Stimulated activated effector memory CD8-positive, alpha-beta T cell treated with anti-CD3 and anti-CD28 coated beads, Interleukin-12 subunit alpha, Interleukin-12 subunit beta, amount 100 ng/mL, for 72 hours (primary cell): Measurements from ENCODE around the gene TCF7L2.

Source experiments
- ATAC-seq: fragments of 150-1000 bp; cut with Tn5 transposase; 2 replicates; pipeline ENCODE4 v1.10.0; 2021
- DNase-seq, 2 donors: peaks; one replicate each; pipeline ENCODE4 v3.0.0; 2021 to 2022; ENCODE audit warnings: low spot score in 2 of 2
- H3K27ac Mint-ChIP-seq: one replicate; pipeline ENCODE4 v1.8.0; 2022; ENCODE audit warnings: mild to moderate bottlenecking, mixed read lengths
- H3K36me3 Mint-ChIP-seq: one replicate; pipeline ENCODE4 v1.8.0; 2022; ENCODE audit warnings: mild to moderate bottlenecking, mixed read lengths
- H3K4me1 Mint-ChIP-seq: one replicate; pipeline ENCODE4 v1.8.0; 2022; ENCODE audit warnings: mixed read lengths
- H3K4me3 Mint-ChIP-seq: one replicate; pipeline ENCODE4 v1.8.0; 2022; ENCODE audit warnings: mild to moderate bottlenecking, mixed read lengths
- H3K9me3 Mint-ChIP-seq: one replicate; pipeline ENCODE4 v1.8.0; 2022; ENCODE audit warnings: mixed read lengths

Gene TCF7L2

DNA sequence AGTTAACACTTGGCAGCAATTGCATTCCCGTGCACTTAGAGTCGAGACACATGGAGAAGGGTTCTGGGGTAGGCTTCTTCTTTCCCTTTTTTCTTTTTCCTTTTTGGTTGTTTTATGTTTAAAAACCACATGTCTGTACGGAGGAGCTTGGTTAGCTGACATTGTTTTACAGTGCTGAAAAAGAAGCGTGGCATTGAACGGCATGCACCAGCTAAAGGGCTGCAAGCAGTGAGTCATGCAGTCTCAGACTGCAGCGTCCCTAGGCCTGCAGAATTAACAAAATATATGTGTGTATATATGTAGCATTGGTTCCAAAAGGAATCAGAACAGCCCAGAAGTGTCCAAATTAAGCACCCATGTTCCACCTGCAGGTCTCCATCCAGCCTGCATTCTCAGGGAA, 211.0 kb downstream of the TCF7L2 start:
- Mint-ChIP-seq H3K27ac (no peak overlapping the region), H3K9me3 (no peaks in the 10 kb centered on the region), H3K36me3 (peaks cover 21% of the 10 kb centered on the region), H3K4me3 (no peak overlapping the region), H3K4me1 (no peaks in the 10 kb centered on the region)
- DNase-seq (no peak), ATAC-seq (no peak)

GRCh38 chr10:113162960-113163359, 212.9 kb downstream of the TCF7L2 start:
- no peaks in the 10 kb centered on the region for H3K4me1 Mint-ChIP-seq
- DNase-seq (no peak), ATAC-seq (no peak)
- no peak overlapping the region for H3K27ac Mint-ChIP-seq
- H3K36me3 Mint-ChIP-seq: peaks cover 21% of the 10 kb centered on the region
- H3K4me3 Mint-ChIP-seq: no peak overlapping the region
- no peaks in the 10 kb centered on the region for H3K9me3 Mint-ChIP-seq

GRCh38 chr10:113165673-113166072, 215.6 kb downstream of the TCF7L2 start:
- Mint-ChIP-seq H3K4me3 (no peak overlapping the region), H3K9me3 (no peaks in the 10 kb centered on the region), H3K36me3 (peaks cover 10% of the 10 kb centered on the region), H3K27ac (no peak overlapping the region), H3K4me1 (peaks cover 20% of the 10 kb centered on the region)
- DNase-seq (no peak), ATAC-seq (no peak)

DNA sequence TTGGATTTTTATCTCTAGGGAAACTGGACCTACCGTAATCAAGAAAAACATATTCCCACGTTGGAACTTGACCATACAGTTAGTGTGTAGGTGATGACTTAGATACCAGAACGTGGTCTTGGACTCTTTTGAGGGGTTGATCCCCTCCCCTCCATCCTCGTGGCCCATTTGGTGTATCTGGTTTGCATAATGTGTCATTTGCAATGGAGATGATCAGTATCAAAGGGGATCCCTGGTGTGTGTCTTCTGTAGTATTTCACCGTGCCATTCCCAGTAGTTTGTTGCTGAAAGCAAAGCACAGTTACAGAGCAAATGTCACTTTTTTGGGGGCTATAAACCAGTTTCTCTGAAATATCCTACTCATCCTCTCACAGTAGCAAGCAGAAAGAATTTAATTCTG, 217.7 kb downstream of the TCF7L2 start:
- DNase-seq (no peak), ATAC-seq (no peak)
- no peaks in the 10 kb centered on the region for H3K9me3 Mint-ChIP-seq
- peaks cover 20% of the 10 kb centered on the region for H3K4me1 Mint-ChIP-seq
- no peak overlapping the region for H3K27ac Mint-ChIP-seq
- peaks cover 6% of the 10 kb centered on the region for H3K36me3 Mint-ChIP-seq
- no peak overlapping the region for H3K4me3 Mint-ChIP-seq

DNA sequence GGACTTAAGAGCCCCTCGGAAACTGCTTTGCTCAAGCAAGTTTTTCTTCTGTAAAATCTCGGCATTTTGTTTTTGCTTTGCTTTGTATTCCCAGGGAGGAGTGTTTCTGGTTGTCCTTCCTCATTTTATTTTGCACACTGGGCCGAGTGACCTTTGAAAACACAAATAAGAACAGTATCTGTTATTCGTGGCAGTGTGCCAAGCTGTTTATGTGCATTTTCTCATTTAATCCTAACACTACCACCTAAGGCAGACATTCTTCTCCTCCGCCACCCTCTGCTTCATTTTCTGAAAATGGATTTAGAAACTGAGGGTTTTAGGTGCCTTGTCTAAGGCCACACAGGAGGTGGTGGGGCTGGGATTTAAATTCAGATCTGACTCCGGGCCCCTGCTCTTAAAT, 218.5 kb downstream of the TCF7L2 start:
- H3K4me1 Mint-ChIP-seq: peaks cover 20% of the 10 kb centered on the region
- peaks cover 6% of the 10 kb centered on the region for H3K36me3 Mint-ChIP-seq
- DNase-seq: no peak
- no peak for ATAC-seq
- no peak overlapping the region for H3K27ac Mint-ChIP-seq
- no peaks in the 10 kb centered on the region for H3K9me3 Mint-ChIP-seq
- H3K4me3 Mint-ChIP-seq: no peak overlapping the region

DNA sequence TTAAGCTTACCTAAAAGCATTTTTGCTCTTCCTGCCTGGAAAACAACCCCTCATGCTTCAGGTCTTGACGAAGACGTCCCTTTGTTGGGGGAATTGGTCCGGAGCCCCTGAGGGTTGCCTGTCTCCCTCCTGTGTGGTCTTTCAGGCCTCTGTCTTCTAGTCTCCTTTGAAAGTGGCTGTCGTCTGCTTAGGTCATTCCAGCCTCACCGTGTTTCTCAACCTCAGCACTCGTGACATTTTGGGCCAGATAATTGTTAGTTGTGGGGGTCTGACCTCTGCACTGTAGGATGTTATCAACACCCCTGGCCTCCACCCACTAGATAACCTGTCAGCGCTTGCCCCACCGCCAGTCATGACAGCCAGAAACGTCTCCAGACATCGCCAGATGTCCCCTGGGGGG, 219.1 kb downstream of the TCF7L2 start:
- Mint-ChIP-seq H3K36me3 (peaks cover 6% of the 10 kb centered on the region), H3K9me3 (no peaks in the 10 kb centered on the region), H3K27ac (no peak overlapping the region), H3K4me3 (no peak overlapping the region), H3K4me1 (peaks cover 20% of the 10 kb centered on the region)
- DNase-seq (no peak), ATAC-seq (no peak)

DNA sequence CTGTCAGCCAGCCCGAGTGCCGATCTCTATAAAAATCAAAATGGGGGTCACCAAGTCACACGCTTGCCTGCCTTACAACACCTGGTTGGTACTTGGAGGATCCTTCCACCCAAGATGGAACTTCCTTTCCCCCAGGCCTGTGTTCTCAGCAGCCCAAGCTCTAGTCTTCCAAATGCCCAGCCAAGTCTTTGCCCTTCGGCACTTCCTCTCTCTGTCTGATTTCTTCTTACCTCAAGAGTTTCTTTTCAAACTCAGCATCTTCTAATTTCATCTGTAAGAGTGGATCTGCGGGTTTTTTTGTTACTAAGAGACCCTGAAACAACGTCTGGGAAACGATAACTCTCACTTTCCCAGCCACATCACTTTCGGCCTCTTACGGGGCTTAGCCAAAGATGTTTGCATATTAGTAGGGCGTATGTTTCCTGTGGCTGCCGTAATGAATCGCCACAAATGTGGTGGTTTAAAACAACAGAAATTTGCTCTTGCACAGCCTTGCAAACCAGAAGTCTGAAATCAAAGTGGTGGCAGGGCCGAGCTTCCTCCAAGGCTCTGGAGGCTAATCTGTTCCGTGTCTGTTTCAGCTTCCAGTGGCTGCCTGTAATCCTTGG, 219.9 kb downstream of the TCF7L2 start:
- Mint-ChIP-seq H3K9me3 (no peaks in the 10 kb centered on the region), H3K27ac (no peak overlapping the region), H3K4me3 (no peak overlapping the region), H3K4me1 (peaks cover 20% of the 10 kb centered on the region), H3K36me3 (peaks cover 6% of the 10 kb centered on the region)
- ATAC-seq (peak; percentile 90), DNase-seq (peak in 1 of 2 donors; percentile 61)

GRCh38 chr10:113171662-113172061, 221.6 kb downstream of the TCF7L2 start:
- ATAC-seq (no peak), DNase-seq (no peak)
- H3K4me3 Mint-ChIP-seq: no peak overlapping the region
- peaks cover 20% of the 10 kb centered on the region for H3K4me1 Mint-ChIP-seq
- no peaks in the 10 kb centered on the region for H3K36me3 Mint-ChIP-seq
- no peaks in the 10 kb centered on the region for H3K9me3 Mint-ChIP-seq
- no peak overlapping the region for H3K27ac Mint-ChIP-seq

DNA sequence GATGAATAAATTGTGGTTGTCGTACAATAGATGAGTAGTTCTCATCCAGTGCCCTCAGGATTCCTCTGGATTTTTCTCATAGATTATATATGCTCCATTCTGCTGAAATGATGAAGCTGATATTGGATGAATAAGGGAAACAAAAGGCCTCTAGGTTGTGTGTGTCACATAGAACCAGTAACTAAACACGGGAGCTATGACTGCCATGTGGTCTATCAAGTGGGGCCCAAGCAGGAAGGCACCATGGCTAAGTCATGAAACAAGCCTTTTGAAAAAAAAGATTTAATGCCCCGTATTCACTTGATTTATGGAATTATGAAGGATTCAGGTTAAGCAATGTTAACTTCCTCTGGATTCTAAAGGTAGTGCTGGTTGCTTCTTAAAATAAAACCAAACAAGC, 225.1 kb downstream of the TCF7L2 start:
- Mint-ChIP-seq H3K4me1 (peaks cover 5% of the 10 kb centered on the region), H3K36me3 (no peaks in the 10 kb centered on the region), H3K4me3 (no peak overlapping the region), H3K9me3 (no peaks in the 10 kb centered on the region), H3K27ac (no peak overlapping the region)
- no peak for DNase-seq
- no peak for ATAC-seq

- DNase-seq (no peak), ATAC-seq (no peak)
- H3K27ac Mint-ChIP-seq: no peak overlapping the region
- H3K4me1 Mint-ChIP-seq: no peaks in the 10 kb centered on the region
- H3K4me3 Mint-ChIP-seq: no peak overlapping the region
- no peaks in the 10 kb centered on the region for H3K9me3 Mint-ChIP-seq
- no peaks in the 10 kb centered on the region for H3K36me3 Mint-ChIP-seq
Measured at GRCh38 chr10:113175756-113176651, 226.0 kb downstream of the TCF7L2 start.

DNA sequence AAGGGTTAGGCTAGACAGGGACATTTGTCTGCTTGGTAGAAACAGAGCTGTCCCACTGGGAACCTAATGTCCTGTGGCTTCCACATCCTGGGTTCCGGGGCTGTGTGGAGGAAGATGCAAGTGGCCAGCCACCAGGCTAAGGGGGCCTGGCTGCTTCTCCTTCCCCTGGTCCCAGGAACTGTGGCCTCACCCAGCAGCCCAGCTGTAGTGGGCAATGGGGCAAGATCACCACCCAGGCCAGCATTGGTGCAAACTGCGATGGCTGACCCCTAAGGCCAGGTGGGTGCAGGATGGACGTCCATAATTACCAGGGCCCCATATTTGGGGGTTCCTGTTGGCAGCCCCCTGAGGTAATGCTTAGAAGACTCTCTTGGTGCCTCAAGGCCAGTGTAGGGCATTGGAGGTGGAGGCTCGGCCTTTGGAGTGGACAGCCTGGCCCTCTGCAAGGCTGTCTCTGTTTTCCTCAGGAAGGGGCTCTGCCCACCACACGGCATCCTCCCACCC, 226.7 kb downstream of the TCF7L2 start:
- Mint-ChIP-seq H3K36me3 (no peaks in the 10 kb centered on the region), H3K27ac (no peak overlapping the region), H3K4me1 (no peaks in the 10 kb centered on the region), H3K4me3 (no peak overlapping the region), H3K9me3 (no peaks in the 10 kb centered on the region)
- ATAC-seq (no peak), DNase-seq (no peak)

DNA sequence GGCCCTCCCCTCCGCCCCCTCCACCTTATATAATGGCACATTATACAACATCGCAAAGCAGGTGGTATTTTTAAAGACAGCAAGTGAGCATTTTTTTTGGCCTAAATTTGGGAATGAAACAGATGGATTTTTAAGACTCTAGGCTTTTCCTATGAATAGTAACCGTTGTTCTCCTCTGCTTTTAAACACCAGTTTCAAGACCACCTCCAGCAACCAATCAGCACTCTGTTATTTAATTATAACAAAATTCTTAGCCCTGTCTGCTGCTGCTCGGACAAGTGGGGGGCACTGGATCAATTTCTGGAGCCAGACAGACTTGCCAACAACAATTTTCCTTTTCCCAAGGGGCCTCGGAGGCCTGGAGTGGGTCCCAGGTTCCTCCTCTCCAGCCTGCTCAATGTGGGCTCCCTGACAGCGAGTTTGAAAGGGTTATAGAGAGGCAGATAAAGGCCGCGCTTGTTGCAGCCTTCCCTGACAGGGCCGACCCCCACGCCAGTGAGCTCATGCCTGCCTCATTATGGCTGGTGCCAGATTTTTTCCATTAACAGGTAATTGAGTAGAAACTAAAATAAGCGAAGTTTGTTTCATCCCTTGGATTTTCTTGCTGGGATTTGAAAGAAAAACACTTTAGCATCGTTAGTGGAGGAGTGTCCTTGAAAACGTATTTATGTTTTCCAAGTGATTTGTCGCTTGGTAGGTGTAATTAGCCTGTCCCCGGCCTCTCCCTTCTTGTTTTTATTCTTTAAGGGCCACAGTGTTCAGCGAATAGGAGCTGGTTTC, 227.3 kb downstream of the TCF7L2 start:
- Mint-ChIP-seq H3K27ac (no peak overlapping the region), H3K36me3 (no peaks in the 10 kb centered on the region), H3K4me1 (no peaks in the 10 kb centered on the region), H3K9me3 (no peaks in the 10 kb centered on the region), H3K4me3 (no peak overlapping the region)
- DNase-seq (no peak), ATAC-seq (no peak)

DNA sequence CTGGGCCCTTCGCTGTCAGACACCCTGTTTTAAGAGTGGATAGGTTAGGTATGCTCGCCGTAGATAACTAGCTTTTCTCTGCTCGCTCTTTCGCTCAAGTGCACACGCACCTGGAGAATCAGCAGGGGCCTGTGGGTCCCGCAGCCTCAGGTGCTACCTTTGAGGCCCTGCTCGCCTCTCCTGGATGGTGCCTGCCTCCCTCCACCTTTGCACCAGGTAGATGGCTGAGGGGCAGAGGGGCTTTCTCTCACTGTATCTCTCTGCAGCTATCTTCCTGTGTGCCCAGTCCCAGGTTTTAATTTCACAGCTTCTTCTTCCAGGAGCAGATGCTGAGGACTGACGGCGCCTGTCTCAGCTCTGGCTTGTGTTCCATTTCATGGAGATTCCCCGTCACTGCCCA, 227.9 kb downstream of the TCF7L2 start:
- no peaks in the 10 kb centered on the region for H3K36me3 Mint-ChIP-seq
- ATAC-seq (no peak), DNase-seq (no peak)
- no peaks in the 10 kb centered on the region for H3K9me3 Mint-ChIP-seq
- H3K4me1 Mint-ChIP-seq: no peaks in the 10 kb centered on the region
- no peak overlapping the region for H3K4me3 Mint-ChIP-seq
- H3K27ac Mint-ChIP-seq: no peak overlapping the region

DNA sequence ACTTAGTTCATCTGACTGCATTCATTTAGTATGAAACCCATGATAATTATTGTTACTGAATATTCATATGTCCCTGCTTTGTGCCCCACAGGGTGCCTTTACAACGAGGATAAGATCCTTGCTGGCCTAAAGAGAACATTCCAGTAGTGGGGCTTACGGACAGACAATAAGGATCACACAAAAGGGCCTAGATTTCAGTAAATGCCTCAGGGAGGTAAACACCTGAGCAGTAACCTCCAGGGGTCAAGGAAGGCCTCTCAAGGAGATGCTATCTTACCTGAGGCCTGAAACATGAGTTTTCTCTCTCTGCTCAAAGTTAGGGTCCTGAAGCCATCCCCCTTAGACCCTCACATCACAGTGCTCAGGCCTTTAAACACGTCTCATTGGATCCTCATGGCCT, 228.7 kb downstream of the TCF7L2 start:
- Mint-ChIP-seq H3K9me3 (no peaks in the 10 kb centered on the region), H3K27ac (no peak overlapping the region), H3K36me3 (no peaks in the 10 kb centered on the region), H3K4me3 (no peak overlapping the region), H3K4me1 (no peaks in the 10 kb centered on the region)
- DNase-seq (no peak), ATAC-seq (no peak)

GRCh38 chr10:113179265-113179664, 229.2 kb downstream of the TCF7L2 start:
- Mint-ChIP-seq H3K9me3 (no peaks in the 10 kb centered on the region), H3K27ac (no peak overlapping the region), H3K4me1 (no peaks in the 10 kb centered on the region), H3K4me3 (no peak overlapping the region), H3K36me3 (no peaks in the 10 kb centered on the region)
- DNase-seq (no peak), ATAC-seq (no peak)
